GM18499 (cell line): ENCODE data around the gene VASN.

Experiments
- ATAC-seq: cut with Tn5 transposase; IDR thresholded peaks from one replicate; pipeline ENCODE4 v1.9.1; 2021; ENCODE audit warnings: moderate number of reproducible peaks; ENCODE audit not compliant: insufficient read depth, unreplicated experiment

Gene VASN

DNA sequence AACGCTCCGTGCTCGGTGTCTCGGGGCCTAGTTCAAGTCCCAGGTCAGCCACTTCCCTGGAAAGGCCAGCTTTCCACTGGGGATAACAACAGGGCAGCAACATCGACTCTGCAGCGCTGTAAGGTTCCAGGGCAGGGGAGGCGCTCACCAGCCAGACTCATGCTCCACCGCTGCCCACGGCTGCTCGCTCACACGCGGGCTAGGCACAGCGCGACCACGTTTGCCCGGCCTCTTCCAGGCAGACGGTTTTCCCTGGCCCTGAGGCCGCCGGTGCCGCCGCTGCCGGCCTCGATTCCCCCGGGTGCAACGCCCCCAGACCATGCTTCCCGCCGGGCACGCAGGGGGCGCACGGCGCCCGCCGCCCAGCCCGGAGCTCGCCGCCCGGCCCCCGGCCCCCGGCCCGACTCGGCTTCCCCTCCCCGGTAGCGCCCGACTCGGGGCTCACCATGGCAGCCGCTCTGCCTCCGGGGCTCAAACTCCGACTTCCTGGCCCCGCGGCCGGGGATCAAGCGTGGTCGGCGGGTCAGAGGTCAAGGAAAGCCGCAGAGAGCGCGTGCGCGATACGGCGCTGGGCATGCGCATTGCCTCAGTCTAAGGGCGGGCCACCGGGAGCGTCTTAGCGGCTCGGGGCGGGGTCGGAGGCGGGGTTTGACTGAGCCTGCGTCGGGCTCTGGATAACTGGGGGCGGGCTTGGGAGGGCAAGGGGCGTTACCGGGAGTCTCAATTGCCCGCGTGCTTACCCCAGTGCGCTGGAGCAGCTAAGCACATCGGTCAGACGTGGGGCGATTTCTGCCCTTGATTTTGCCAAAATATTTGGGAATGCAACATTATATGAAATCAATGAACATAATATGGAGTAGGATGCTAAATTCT is 20.6 kb upstream of the VASN start, which contains the start of gene PAM16:
PAM16 (minus strand) TSS at position 535 of the 873 bp plus-strand sequence; CDS start at position 448, 87 bp downstream.
- ATAC-seq: peak; percentile 75

- no peak for ATAC-seq
Observed at GRCh38 chr16:4351880-4352279, 19.8 kb upstream of the VASN start.

- ATAC-seq: no peak
Observed at GRCh38 chr16:4352843-4353242, 18.8 kb upstream of the VASN start.

DNA sequence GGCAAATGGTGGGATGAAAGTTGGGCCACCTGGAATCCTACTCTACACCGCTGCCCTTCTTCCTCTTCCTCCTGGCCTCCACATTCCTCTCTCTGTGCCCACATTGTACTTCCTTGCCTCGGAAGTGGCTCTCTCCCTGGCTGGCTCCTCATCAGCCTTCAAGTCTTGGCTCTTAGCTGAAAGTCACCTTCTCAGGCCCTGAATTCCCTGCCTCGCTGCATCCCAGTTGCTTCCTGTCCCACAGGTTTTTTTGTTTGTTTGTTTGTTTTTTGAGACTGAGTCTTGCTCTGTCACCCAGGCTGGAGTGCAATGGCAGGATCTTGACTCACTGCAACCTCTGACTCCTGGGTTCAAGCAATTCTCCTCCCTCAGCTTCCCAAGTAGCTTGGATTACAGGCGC is 18.0 kb upstream of the VASN start:
- no peak for ATAC-seq

DNA sequence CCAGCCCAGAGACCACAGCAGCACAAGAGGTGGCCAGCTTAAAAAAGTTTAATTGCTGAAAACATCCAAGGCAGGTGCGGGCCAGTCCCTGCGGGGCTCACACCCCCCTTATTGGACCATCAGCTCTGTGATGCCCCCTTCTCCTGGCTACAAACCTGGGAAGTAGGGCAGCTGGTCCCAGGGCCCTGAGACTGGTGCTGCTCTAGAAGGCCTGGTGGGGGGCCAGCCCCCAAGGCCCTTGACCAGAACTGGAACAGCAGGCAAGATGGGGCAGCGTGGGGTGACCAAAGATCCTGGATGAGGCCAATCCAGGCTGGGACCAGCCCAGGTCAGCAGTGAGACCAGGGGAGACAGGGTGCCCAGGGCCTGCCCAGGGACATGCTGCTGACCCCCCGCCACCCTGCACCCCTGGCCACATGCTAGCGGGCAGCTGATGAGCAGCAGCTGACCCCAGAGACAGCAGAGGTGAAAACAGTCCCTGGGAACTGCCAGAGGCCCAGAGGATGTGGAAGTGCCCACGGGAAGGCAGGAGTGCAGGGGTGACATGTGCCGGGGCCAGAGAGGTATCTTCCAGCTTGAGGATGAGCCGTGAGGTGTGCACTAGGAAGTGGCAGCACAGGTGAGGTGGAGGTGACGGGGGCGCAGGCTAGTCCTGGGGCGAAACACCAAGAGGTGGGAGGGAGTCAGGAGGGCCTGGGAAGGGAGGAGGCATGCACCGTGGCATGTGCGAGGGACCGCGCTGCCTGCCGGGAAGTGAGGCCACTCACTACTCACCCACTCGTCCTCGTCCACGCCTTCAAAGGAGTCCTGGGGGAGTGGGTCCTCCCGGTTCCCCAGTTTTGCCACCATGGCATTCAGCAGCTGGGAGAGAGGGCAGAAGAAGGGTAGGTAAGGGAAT is 16.9 kb upstream of the VASN start:
- no peak for ATAC-seq

- ATAC-seq: no peak
Observed at GRCh38 chr16:4356820-4357219, 14.8 kb upstream of the VASN start.

DNA sequence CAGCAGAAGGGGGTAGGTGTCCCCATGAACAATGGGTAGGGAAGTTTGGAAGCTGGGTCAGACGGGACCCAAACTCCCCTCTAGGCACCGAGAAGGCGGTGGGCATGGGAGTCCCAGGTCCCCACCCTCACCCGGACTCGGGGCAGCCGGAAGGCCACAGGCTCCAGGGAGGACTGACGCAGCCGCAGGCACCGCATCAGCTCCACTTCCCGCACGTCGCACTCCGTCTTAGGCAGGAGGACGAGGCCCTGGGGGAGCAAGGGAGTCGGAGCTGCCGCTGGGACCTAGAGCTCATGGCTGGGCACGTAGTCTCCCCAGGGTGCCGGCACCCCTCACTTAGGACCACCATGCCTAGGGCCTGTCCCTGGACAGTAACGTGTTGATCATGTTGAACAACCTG is 13.4 kb upstream of the VASN start:
- ATAC-seq: no peak

DNA sequence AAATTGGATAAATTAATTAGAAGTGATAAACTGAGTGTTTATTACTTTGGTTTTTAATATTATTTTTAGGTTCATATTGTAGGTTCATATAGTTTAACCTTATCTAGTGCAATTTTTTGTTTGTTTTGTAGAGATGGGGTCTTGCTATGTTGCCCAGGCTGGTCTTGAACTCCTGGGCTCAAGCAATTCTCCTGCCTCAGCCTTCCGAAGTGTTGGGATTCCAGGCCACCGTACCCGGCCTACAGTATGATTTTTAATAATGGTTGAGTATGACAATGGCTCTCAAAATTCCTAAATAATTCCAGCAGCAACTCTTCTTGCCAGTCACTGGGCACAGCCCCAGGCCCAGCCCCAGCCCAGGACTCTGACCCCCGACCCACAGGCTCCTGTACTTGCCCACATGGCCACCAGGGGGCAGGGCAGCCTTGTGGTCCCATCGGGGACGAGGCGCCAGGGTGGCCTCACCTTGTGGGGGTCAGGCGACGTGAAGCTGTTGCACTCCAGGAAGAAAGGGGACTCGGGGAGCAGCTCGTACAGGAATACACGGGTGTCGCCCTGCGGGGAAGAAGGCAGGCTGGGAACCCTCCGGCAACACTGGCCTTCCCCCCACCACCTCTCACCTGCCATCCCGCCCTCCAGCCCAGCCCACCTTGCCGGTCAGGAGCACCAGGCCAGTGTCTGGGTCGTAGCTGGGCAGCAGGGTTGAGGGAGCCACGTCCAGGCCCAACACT is 12.7 kb upstream of the VASN start:
- no peak for ATAC-seq

GRCh38 chr16:4359914-4360313 is 11.7 kb upstream of the VASN start:
- ATAC-seq: no peak

DNA sequence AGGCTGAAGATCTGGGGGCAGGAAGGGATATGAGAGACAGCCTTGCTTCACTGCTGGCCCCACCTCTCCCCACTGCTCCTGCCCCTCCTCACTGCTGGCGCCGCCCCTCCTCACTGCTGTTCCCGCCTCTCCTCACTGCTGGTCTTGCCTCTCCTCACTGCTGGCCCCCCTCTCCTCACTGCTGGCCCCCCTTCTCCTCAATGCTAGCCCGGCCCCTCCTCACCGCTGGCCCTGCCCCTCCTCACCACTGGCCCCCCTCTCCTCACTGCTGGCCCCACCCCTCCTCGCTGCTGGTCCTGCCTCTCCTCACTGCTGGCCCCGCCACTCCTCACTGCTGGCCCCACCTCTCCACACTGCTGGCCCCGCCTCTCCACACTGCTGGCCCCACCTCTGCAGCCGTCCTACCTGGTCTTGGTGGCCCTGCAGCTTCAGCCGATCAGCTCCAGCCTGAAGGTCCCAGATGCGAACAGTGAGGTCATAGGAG is 11.1 kb upstream of the VASN start:
- no peak for ATAC-seq

GRCh38 chr16:4361033-4361943 is 10.4 kb upstream of the VASN start:
- no peak for ATAC-seq

DNA sequence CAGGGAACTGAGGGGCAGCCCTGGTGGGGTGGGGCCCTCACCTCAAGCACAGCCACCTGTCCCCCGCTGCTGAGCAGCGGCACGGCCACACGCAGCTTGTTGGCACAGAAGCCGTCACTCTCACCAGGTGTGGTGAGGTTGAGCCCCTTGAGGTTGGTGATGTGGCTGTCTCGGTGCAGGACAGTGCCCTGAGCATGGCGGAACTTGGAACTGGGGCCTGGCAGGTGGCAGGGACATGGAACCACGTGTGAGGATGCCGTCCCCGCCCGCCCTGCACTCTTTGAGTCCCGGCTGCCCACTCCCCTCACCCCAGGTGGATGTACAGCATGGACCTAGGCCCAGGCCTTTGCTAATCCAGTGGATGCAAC is 9.7 kb upstream of the VASN start:
- no peak for ATAC-seq

DNA sequence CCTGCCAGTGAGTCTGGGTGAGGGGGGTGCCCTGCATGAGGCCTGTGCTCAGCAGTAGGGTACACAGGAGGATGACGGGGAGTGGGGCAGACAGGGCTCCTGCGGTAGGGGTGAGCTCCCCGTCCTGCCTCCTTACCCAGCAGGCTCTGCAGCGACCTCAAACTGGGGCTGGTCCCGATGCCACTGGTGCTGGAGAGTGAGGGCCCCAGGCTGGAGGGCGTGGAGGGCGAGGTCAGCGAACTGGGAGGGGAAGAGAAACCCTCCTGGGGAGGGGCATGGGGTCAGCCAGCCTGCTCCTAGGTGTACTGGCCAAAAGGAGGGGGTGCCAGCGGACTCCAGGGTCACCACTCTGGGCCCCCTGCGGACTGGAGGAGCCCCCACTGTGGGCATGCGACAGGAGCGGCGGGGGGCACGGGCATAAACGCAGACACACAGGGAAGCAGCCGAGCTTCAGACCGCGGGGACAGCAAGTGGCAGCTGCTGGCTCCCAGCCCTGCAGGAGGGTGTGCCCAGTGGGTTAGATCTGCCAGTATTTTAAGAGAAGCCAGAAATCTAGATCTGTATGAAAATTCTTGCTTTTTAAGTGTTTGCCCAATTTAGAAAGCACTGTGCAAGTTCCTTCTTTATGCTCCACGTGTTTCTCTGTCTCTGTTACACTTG is 9.0 kb upstream of the VASN start:
- no peak for ATAC-seq

- ATAC-seq: no peak
Observed at GRCh38 chr16:4364196-4365013, 7.2 kb upstream of the VASN start.

- no peak for ATAC-seq
Observed at GRCh38 chr16:4365014-4365406, 6.6 kb upstream of the VASN start.

DNA sequence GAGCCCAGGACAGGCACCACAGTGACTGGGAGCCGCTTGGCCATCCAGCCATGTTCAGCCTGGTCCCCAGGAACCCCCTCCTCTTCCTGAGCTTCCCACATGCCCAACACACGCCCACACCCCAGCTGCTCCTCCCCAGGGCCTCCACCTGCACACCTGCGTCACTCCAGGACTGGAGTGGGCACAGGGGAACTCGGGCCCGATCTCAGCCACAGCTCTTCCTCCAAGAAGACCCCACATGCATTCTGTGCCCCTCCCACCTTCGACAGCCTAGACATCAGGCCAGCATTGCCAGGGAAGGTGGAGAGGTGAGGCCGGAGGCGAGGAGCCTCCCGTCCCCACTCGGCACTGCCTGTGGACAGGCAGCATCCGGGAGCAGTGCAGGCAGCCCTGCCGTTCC is 6.0 kb upstream of the VASN start:
- no peak for ATAC-seq

GRCh38 chr16:4366016-4366415 is 5.6 kb upstream of the VASN start:
- no peak for ATAC-seq

- ATAC-seq: no peak
Observed at GRCh38 chr16:4367393-4367856, 4.2 kb upstream of the VASN start.
